Transverse colon (tissue), 4 donors: ENCODE results near the gene E2F4. TPM values are rescaled to one million over a fixed set of nuclear protein-coding genes. Genes with fewer than 3 reads are reported as not detected.

Experiments
- DNase-seq: peaks from one replicate; pipeline ENCODE4 v3.0.0-alpha.2; 2019
- H3K27ac ChIP-seq, 4 donors: fragments of 200-600 bp; sonication (generic); 2 replicates each; pipeline ENCODE4 v1.5.1; 2016 to 2018; ENCODE audit warnings: inconsistent platforms in 4 of 4
- H3K27me3 ChIP-seq: fragments of 200-600 bp; sonication (generic); 2 replicates; pipeline ENCODE4 v1.5.1; 2017; ENCODE audit warnings: inconsistent platforms
- H3K36me3 ChIP-seq, 4 donors: fragments of 200-600 bp; sonication (generic); 2 replicates each; pipeline ENCODE4 v1.5.1; 2017 to 2019; ENCODE audit warnings: inconsistent platforms in 4 of 4
- H3K4me1 ChIP-seq, 4 donors: fragments of 200-600 bp; sonication (generic); 2 replicates each; pipeline ENCODE4 v1.5.1; 2017 to 2020; ENCODE audit warnings: inconsistent platforms in 4 of 4
- H3K4me3 ChIP-seq, 4 donors: fragments of 200-600 bp; sonication (generic); 1 replicate in 1 of 4; 2 replicates in 3 of 4; pipeline versions ENCODE4 v1.5.1 to v1.6.1; 2017 to 2019; ENCODE audit warnings: inconsistent platforms in 4 of 4
- H3K9me3 ChIP-seq, 2 donors: fragments of 200-600 bp; sonication (generic); 2 replicates each; pipeline ENCODE4 v1.5.1; 2017 to 2019; ENCODE audit warnings: inconsistent platforms in 2 of 2
- CTCF ChIP-seq, 5 experiments: fragments of 200-600 bp in 3 of 5; fragments of 450-650 bp in 2 of 5; sonication (generic) in 3 of 5; IDR thresholded peaks; 1 replicate in 2 of 5; 2 replicates in 3 of 5; pipeline ENCODE4 v1.5.1; 2016 to 2017; ENCODE audit warnings: antibody characterized with exemption in 5 of 5, inconsistent platforms in 3 of 5, mild to moderate bottlenecking in 2 of 5, moderate library complexity in 1 of 5
- EP300 ChIP-seq: sonication (generic); formaldehyde crosslinking; IDR thresholded peaks from one replicate; pipeline ENCODE4 v1.6.1; 2017; ENCODE audit warnings: antibody characterized with exemption, low read depth
- POLR2A ChIP-seq: fragments of 450-650 bp; IDR thresholded peaks from one replicate; pipeline ENCODE4 v1.6.1; 2016; ENCODE audit warnings: antibody characterized with exemption, mild to moderate bottlenecking, moderate library complexity
- POLR2AphosphoS5 ChIP-seq, 3 donors: sonication (generic); formaldehyde crosslinking; IDR thresholded peaks; one replicate each; pipeline ENCODE4 v1.6.1; 2016; ENCODE audit warnings: antibody characterized with exemption in 3 of 3
- WGBS, 2 donors: methylation state at CpG; one replicate each; pipeline ENCODE4 v1.1.5; 2018; ENCODE audit warnings: low coverage in 1 of 2; 5-methylcytosine and 5-hydroxymethylcytosine counted together
- in situ Hi-C, 4 donors: fragments of 200-750 bp; cut with MboI; loops; one replicate each; pipeline versions ENCODE4 v1.15.0 to v1.15.1; 2017; ENCODE audit warnings: low sequenced_read_pairs in 3 of 4, low pct_ligation_motif_present in 1 of 4, low pct_unique_long_range_greater_than_20kb in 1 of 4
- intact Hi-C: fragments of 100-400 bp; cut with DNase I; formaldehyde crosslinking; loops from one replicate; pipeline ENCODE4 v1.15.1; 2023; ENCODE audit warnings: low total_unique reads
- total RNA-seq, 4 donors: library from RNA; depleted of rRNA; stranded (reverse); fragments of >200 nt; gene quantifications; one replicate each; pipeline ENCODE4 v1.1.0, GENCODE V29; 2016

The E2F4 gene
- total RNA-seq, 4 donors from 2014 or later: 97.5 to 224 (median 159) TPM

GRCh38 chr16:67157106-67157748 lies 34.7 kb upstream of the E2F4 start:
- TF ChIP-seq EP300 (no peak), CTCF (IDR thresholded peaks at IDR 0.05) (no peak), POLR2AphosphoS5 (IDR thresholded peaks at IDR 0.05) (no peak), POLR2A (no peak)
- no peak for DNase-seq
- H3K27me3 ChIP-seq: peaks cover 9% of the 10 kb centered on the region
- in situ Hi-C loops: loop anchor here in 3 of 4 donors (10.0 to 25.0 kb wide), 3 partner anchors 142 to 195 kb away; partner anchors contain the start of genes CES3 (in 1 of the 3) and CES4A (in 1 of the 3)
- H3K9me3 ChIP-seq: no peaks in the 10 kb centered on the region
- H3K36me3 ChIP-seq: no peaks in the 10 kb centered on the region
- peak overlapping the region in 3 of 4 donors; percentile 90 to 93 (median 92) for H3K27ac ChIP-seq
- H3K4me3 ChIP-seq: no peak overlapping the region
- WGBS, 2 donors: 83 to 88% methylated on average over 3 to 7 of the region's 7 CpGs
- intact Hi-C loops: loop anchor here (2.0 kb wide), 1 partner anchor 178 kb away; no protein-coding TSS in a partner anchor
- peaks cover 12 to 53% (median 40%) of the 10 kb centered on the region in 4 donors for H3K4me1 ChIP-seq

GRCh38 chr16:67157892-67158635 lies 33.9 kb upstream of the E2F4 start:
- Histone ChIP-seq H3K36me3 (no peaks in the 10 kb centered on the region), H3K4me1 (peaks cover 12 to 60% (median 45%) of the 10 kb centered on the region in 4 donors), H3K9me3 (no peaks in the 10 kb centered on the region), H3K27ac (peak overlapping the region; percentile 90 to 93 (median 92)), H3K27me3 (peaks cover 17% of the 10 kb centered on the region), H3K4me3 (no peak overlapping the region)
- intact Hi-C loops: loop anchor here (2.0 kb wide), 2 partner anchors 27 to 179 kb away; no protein-coding TSS in a partner anchor
- in situ Hi-C loops: loop anchor here in 3 of 4 donors (10.0 to 25.0 kb wide), 3 partner anchors 143 to 196 kb away; partner anchors contain the start of genes CES3 (in 1 of the 3) and CES4A (in 1 of the 3)
- WGBS, 2 donors: 52 to 72% methylated on average over 4 to 7 of the region's 7 CpGs
- DNase-seq: no peak
- TF ChIP-seq CTCF (IDR thresholded peaks at IDR 0.05) (no peak), EP300 (no peak), POLR2AphosphoS5 (IDR thresholded peaks at IDR 0.05) (no peak)

- peak; percentile 82 for DNase-seq
- H3K36me3 ChIP-seq: no peaks in the 10 kb centered on the region
- H3K4me1 ChIP-seq: peaks cover 12 to 69% (median 54%) of the 10 kb centered on the region in 4 donors
- H3K9me3 ChIP-seq: no peaks in the 10 kb centered on the region
- in situ Hi-C loops: loop anchor here in 3 of 4 donors (10.0 to 25.0 kb wide), 3 partner anchors 144 to 197 kb away; partner anchors contain the start of genes CES3 (in 1 of the 3) and CES4A (in 1 of the 3)
- no peak for TF ChIP-seq CTCF (IDR thresholded peaks at IDR 0.05)
- TF ChIP-seq POLR2A: no peak
- TF ChIP-seq POLR2AphosphoS5 (IDR thresholded peaks at IDR 0.05): no peak
- H3K4me3 ChIP-seq: peak overlapping the region; percentile 58 to 93 (median 82)
- intact Hi-C loops: loop anchor here (2.0 kb wide), 1 partner anchor 26 kb away; no protein-coding TSS in a partner anchor
- H3K27me3 ChIP-seq: peaks cover 26% of the 10 kb centered on the region
- WGBS, 2 donors: 5 to 10% methylated on average over 7 to 27 of the region's 34 CpGs
- H3K27ac ChIP-seq: peak overlapping the region; percentile 90 to 93 (median 92)
These were observed 33.0 kb upstream of the E2F4 start for GRCh38 chr16:67158637-67159600.
